Hepatocyte (in vitro differentiated cells): ENCODE results near the gene ANKRD11. TPM values are rescaled to one million over a fixed set of nuclear protein-coding genes. Genes with fewer than 3 reads are reported as not detected.
"Not testable (repeated sequence)": the region's sequence is repeated elsewhere in the genome, so short reads cannot be mapped to it uniquely, and the experiment has no call there.

Source experiments
- DNase-seq: peaks from one replicate; pipeline ENCODE4 v3.0.0-alpha.2; 2016; ENCODE audit warnings: low spot score
- H2AFZ ChIP-seq: fragments of 200-600 bp; sonication (generic); 2 replicates; pipeline ENCODE4 v1.6.0; 2016; ENCODE audit warnings: antibody characterized with exemption, mild to moderate bottlenecking
- H3K27ac ChIP-seq: fragments of 200-600 bp; sonication (generic); 2 replicates; pipeline ENCODE4 v1.5.1; 2016; ENCODE audit warnings: mild to moderate bottlenecking
- H3K27me3 ChIP-seq: fragments of 200-600 bp; sonication (generic); 2 replicates; pipeline ENCODE4 v1.6.1; 2016
- H3K36me3 ChIP-seq: fragments of 200-600 bp; sonication (generic); replicated peaks from 2 replicates; pipeline ENCODE4 v1.5.1; 2016; ENCODE audit warnings: low read depth; ENCODE audit not compliant: insufficient read depth
- H3K4me1 ChIP-seq: fragments of 200-600 bp; sonication (generic); 2 replicates; pipeline ENCODE4 v1.5.1; 2016; ENCODE audit warnings: mild to moderate bottlenecking, moderate library complexity; ENCODE audit not compliant: insufficient read depth
- H3K4me2 ChIP-seq: fragments of 200-600 bp; sonication (generic); 2 replicates; pipeline ENCODE4 v1.6.0; 2016
- H3K4me3 ChIP-seq: fragments of 200-600 bp; sonication (generic); 2 replicates; pipeline ENCODE4 v1.5.1; 2016; ENCODE audit warnings: mild to moderate bottlenecking
- H3K79me2 ChIP-seq: fragments of 200-600 bp; sonication (generic); 2 replicates; pipeline ENCODE4 v1.6.0; 2017; ENCODE audit warnings: mild to moderate bottlenecking
- H3K9me2 ChIP-seq: fragments of 200-600 bp; sonication (generic); replicated peaks from 2 replicates; pipeline ENCODE4 v1.6.0; 2017; ENCODE audit warnings: mild to moderate bottlenecking; ENCODE audit not compliant: insufficient read depth
- H3K9me3 ChIP-seq: fragments of 200-600 bp; sonication (generic); 2 replicates; pipeline ENCODE4 v1.5.1; 2016; ENCODE audit warnings: low read depth, mild to moderate bottlenecking
- H4K20me1 ChIP-seq: fragments of 200-600 bp; sonication (generic); 2 replicates; pipeline ENCODE4 v1.6.0; 2016; ENCODE audit warnings: mild to moderate bottlenecking; ENCODE audit not compliant: insufficient read depth, poor library complexity, severe bottlenecking
- CTCF ChIP-seq: fragments of 200-600 bp; sonication (generic); IDR thresholded peaks from 2 replicates; pipeline ENCODE4 v1.5.1; 2016; ENCODE audit warnings: antibody characterized with exemption, mild to moderate bottlenecking; ENCODE audit not compliant: poor library complexity
- EZH2 ChIP-seq: fragments of 200-600 bp; sonication (generic); IDR thresholded peaks from 2 replicates; pipeline ENCODE4 v1.6.1; 2016; ENCODE audit warnings: antibody characterized with exemption, mild to moderate bottlenecking, borderline replicate concordance
- EZH2phosphoT487 ChIP-seq: fragments of 200-600 bp; sonication (generic); IDR thresholded peaks from one replicate; pipeline ENCODE4 v1.6.1; 2018; ENCODE audit warnings: antibody characterized with exemption, mild to moderate bottlenecking, low read depth, moderate library complexity; ENCODE audit not compliant: unreplicated experiment, severe bottlenecking
- WGBS: methylation state at CpG from one replicate; pipeline ENCODE4 v1.1.6; 2016; ENCODE audit warnings: low lambda C conversion rate; ENCODE audit errors: missing lambda C conversion rate; 5-methylcytosine and 5-hydroxymethylcytosine counted together
- polyA plus RNA-seq: library from polyadenylated mRNA; unstranded; fragments of >200 nt; fragmentation: Nextera tagmentation; extraction: Ambion mirVana; gene quantifications from 2 replicates; pipeline ENCODE4 v1.2.1, GENCODE V29; 2016
- total RNA-seq: library from RNA; depleted of rRNA; stranded (reverse); fragments of >200 nt; gene quantifications from 2 replicates; pipeline ENCODE4 v1.2.3, GENCODE V29; 2014

ANKRD11 gene
- total and polyA plus RNA-seq, 2 experiments from 2014 or later = 48.7 to 130 TPM

GRCh38 chr16:89383095-89384003 is 107.0 kb downstream of the ANKRD11 start:
- Histone ChIP-seq H3K4me1 (peaks cover 22% of the 10 kb centered on the region), H3K4me2 (peak overlapping the region; percentile 63), H3K27me3 (no peaks in the 10 kb centered on the region), H3K9me3 (no peaks in the 10 kb centered on the region), H3K36me3 (no peaks in the 10 kb centered on the region), H3K27ac (peak overlapping the region; percentile 82), H3K4me3 (no peak overlapping the region), H3K9me2 (no peaks in the 10 kb centered on the region), H4K20me1 (peaks cover 100% of the 10 kb centered on the region), H2AFZ (no peak overlapping the region), H3K79me2 (peaks cover 100% of the 10 kb centered on the region)
- 56% methylated on average over 29 of the region's 29 CpGs for WGBS
- peak; percentile 8 for TF ChIP-seq CTCF
- TF ChIP-seq EZH2 = no peak
- no peak for TF ChIP-seq EZH2phosphoT487
- DNase-seq = peak; percentile 79

GRCh38 chr16:89382555-89382954 is 107.8 kb downstream of the ANKRD11 start:
- peaks cover 22% of the 10 kb centered on the region for H3K4me1 ChIP-seq
- H3K79me2 ChIP-seq = peaks cover 100% of the 10 kb centered on the region

GRCh38 chr16:89381788-89382187 is 108.6 kb downstream of the ANKRD11 start:
- H3K27ac ChIP-seq = no peak overlapping the region
- no peak overlapping the region for H3K4me2 ChIP-seq

More at GRCh38 chr16:89382555-89382954, 107.8 kb downstream of the ANKRD11 start:
- H2AFZ ChIP-seq, H3K27me3 ChIP-seq, H3K9me3 ChIP-seq, DNase-seq, H3K4me3 ChIP-seq, H3K36me3 ChIP-seq, H3K9me2 ChIP-seq: not testable (repeated sequence)
- H3K4me2 ChIP-seq = peak overlapping the region; percentile 63
- peaks cover 100% of the 10 kb centered on the region for H4K20me1 ChIP-seq
- H3K27ac ChIP-seq = peak overlapping the region; percentile 82
- WGBS = 76% methylated on average over 5 of the region's 5 CpGs

More at GRCh38 chr16:89381788-89382187, 108.6 kb downstream of the ANKRD11 start:
- DNase-seq = no peak
- no peaks in the 10 kb centered on the region for H3K9me3 ChIP-seq
- H4K20me1 ChIP-seq = peaks cover 100% of the 10 kb centered on the region
- H2AFZ ChIP-seq = no peak overlapping the region
- no peaks in the 10 kb centered on the region for H3K36me3 ChIP-seq
- H3K9me2 ChIP-seq = no peaks in the 10 kb centered on the region
- WGBS = 82% methylated on average over 14 of the region's 14 CpGs
- no peak for TF ChIP-seq EZH2phosphoT487
- TF ChIP-seq EZH2 = no peak
- no peak for TF ChIP-seq CTCF
- H3K79me2 ChIP-seq = peaks cover 100% of the 10 kb centered on the region
- H3K27me3 ChIP-seq = no peaks in the 10 kb centered on the region
- no peak overlapping the region for H3K4me3 ChIP-seq
- H3K4me1 ChIP-seq = peaks cover 22% of the 10 kb centered on the region
